Breast epithelium (tissue), 3 donors: ENCODE measurements around the gene ASCC2.

Experiments
- CTCF ChIP-seq, 3 donors: fragments of 450-650 bp; IDR thresholded peaks; one replicate each; pipeline ENCODE4 v1.5.1; 2016 to 2017; ENCODE audit warnings: antibody characterized with exemption in 3 of 3, mild to moderate bottlenecking in 3 of 3, moderate library complexity in 3 of 3
- POLR2A ChIP-seq: fragments of 450-650 bp; IDR thresholded peaks from one replicate; pipeline ENCODE4 v1.6.1; 2016; ENCODE audit warnings: antibody characterized with exemption, mild to moderate bottlenecking, moderate library complexity
- POLR2AphosphoS5 ChIP-seq, 3 donors: sonication (generic); formaldehyde crosslinking; IDR thresholded peaks; one replicate each; pipeline ENCODE4 v1.6.1; 2017; ENCODE audit warnings: antibody characterized with exemption in 3 of 3

GRCh38 chr22:29817724-29818123 is 20.4 kb downstream of the ASCC2 start:
- no peak for TF ChIP-seq POLR2AphosphoS5 (IDR thresholded peaks at IDR 0.05)
- TF ChIP-seq CTCF (IDR thresholded peaks at IDR 0.05), result no peak
- no peak for TF ChIP-seq POLR2A
